Measurements from ENCODE around the gene ATP5MC3. TPM values are rescaled to one million over a fixed set of nuclear protein-coding genes. Genes with fewer than 3 reads are reported as not detected.
A peak's percentile ranks its signal among the peaks of the same experiment; 100 is the strongest.

Gene ATP5MC3
- total and polyA plus RNA-seq, 2 of the 13 experiments (the other 11 are each of a cell fraction or from before 2014, with no cell fraction given) = 676 to 1,007 TPM

- 0 out of 2 replicates have a peak, but pooled peaks have one; percentile 11 for TF ChIP-seq ZNF251 (CRISPR knock-in tag; IDR thresholded peaks at IDR 0.05)
- TF ChIP-seq PAF1 (CRISPR knock-in tag; IDR thresholded peaks at IDR 0.05) = no peak
- peak; percentile 83 to 98 for TF ChIP-seq POLR2A (IDR thresholded peaks at IDR 0.05; ENCODE audit: insufficient read depth in 1 of 2, low read depth in 2 of 2, low read length in 2 of 2)
- TF ChIP-seq IKZF1 (IDR thresholded peaks at IDR 0.05) = no peak
- peak; percentile 80 for TF ChIP-seq ZEB1 (IDR thresholded peaks at IDR 0.05; ENCODE audit: insufficient replicate concordance, low read depth)
- no peak; the same call in 1 of the 2 replicates for TF ChIP-seq ZFP82 (CRISPR knock-in tag; IDR thresholded peaks at IDR 0.05; ENCODE audit: borderline replicate concordance)
- peak; percentile 69; the same call in 1 of the 2 replicates for TF ChIP-seq ZNF766 (CRISPR knock-in tag; IDR thresholded peaks at IDR 0.05; ENCODE audit: borderline replicate concordance)
- TF ChIP-seq ZNF761 (CRISPR knock-in tag; conservative IDR thresholded peaks at IDR 0.05) = no peak
- TF ChIP-seq ZNF747 (CRISPR knock-in tag; IDR thresholded peaks at IDR 0.05; ENCODE audit: borderline replicate concordance) = peak; percentile 55
- peak; percentile 68 for TF ChIP-seq EEA1 (CRISPR knock-in tag; IDR thresholded peaks at IDR 0.05; ENCODE audit: borderline replicate concordance)
- TF ChIP-seq KLF12 (CRISPR knock-in tag; IDR thresholded peaks at IDR 0.05; ENCODE audit: borderline replicate concordance) = peak; percentile 39; the same call in 1 of the 2 replicates
- no peak for TF ChIP-seq HOXA7 (CRISPR knock-in tag; IDR thresholded peaks at IDR 0.05)
- peak; percentile 97; the same call in 1 of the 2 replicates for TF ChIP-seq ZNF569 (CRISPR knock-in tag; IDR thresholded peaks at IDR 0.05; ENCODE audit: borderline replicate concordance)
- TF ChIP-seq AHR (CRISPR knock-in tag; IDR thresholded peaks at IDR 0.05) = peak; percentile 84
- TF ChIP-seq HINFP (CRISPR knock-in tag; IDR thresholded peaks at IDR 0.05; ENCODE audit: low read depth) = no peak
- TF ChIP-seq SRSF1 (optimal IDR thresholded peaks at IDR 0.05; ENCODE audit: low read depth, low read length) = no peak
- no peak for TF ChIP-seq HES4 (CRISPR knock-in tag; IDR thresholded peaks at IDR 0.05; ENCODE audit: borderline replicate concordance)
- TF ChIP-seq ZMAT3 (CRISPR knock-in tag; conservative IDR thresholded peaks at IDR 0.05) = no peak; the same call in 1 of the 2 replicates
- peak; percentile 93; the same call in 1 of the 2 replicates for TF ChIP-seq MIER3 (CRISPR knock-in tag; IDR thresholded peaks at IDR 0.05; ENCODE audit: borderline replicate concordance)
- peak; percentile 98 for TF ChIP-seq TAF1 (CRISPR knock-in tag; IDR thresholded peaks at IDR 0.05)
- peak; percentile 58; the same call in 1 of the 2 replicates for TF ChIP-seq ZNF737 (CRISPR knock-in tag; IDR thresholded peaks at IDR 0.05; ENCODE audit: borderline replicate concordance)
- TF ChIP-seq TRIM22 (IDR thresholded peaks at IDR 0.05) = no peak
- TF ChIP-seq ELF3 (CRISPR knock-in tag; IDR thresholded peaks at IDR 0.05) = peak; percentile 93
- TF ChIP-seq MED8 (CRISPR knock-in tag; IDR thresholded peaks at IDR 0.05; ENCODE audit: insufficient replicate concordance) = peak; percentile 83
- peak; percentile 84 for TF ChIP-seq ZNF784 (CRISPR knock-in tag; IDR thresholded peaks at IDR 0.05; ENCODE audit: borderline replicate concordance)
- peak; percentile 60 for TF ChIP-seq SP2 (CRISPR knock-in tag; IDR thresholded peaks at IDR 0.05)
- 0 out of 2 replicates have a peak, but pooled peaks have one; percentile 55 for TF ChIP-seq ZNF354B (CRISPR knock-in tag; IDR thresholded peaks at IDR 0.05)
- no peak for TF ChIP-seq ZNF562 (CRISPR knock-in tag; IDR thresholded peaks at IDR 0.05; ENCODE audit: borderline replicate concordance)
Measured at GRCh38 chr2:175181104-175181876, at the start of gene ATP5MC3 (continued).
